Prostate gland (tissue), 2 donors: ENCODE data around the gene CSNK1A1.

Experiments
- POLR2A ChIP-seq: fragments of 450-650 bp; IDR thresholded peaks from one replicate; pipeline ENCODE4 v1.6.1; 2016; ENCODE audit warnings: antibody characterized with exemption, mild to moderate bottlenecking
- POLR2AphosphoS5 ChIP-seq: sonication (generic); formaldehyde crosslinking; IDR thresholded peaks from one replicate; pipeline ENCODE4 v1.6.1; 2017; ENCODE audit warnings: antibody characterized with exemption
- TF ChIP-seq, protein P1 (sequence below), 4 experiments: fragments of 200-600 bp in 2 of 4; fragments of 450-650 bp in 2 of 4; sonication (generic) in 2 of 4; IDR thresholded peaks; 1 replicate in 3 of 4; 2 replicates in 1 of 4; pipeline ENCODE4 v1.5.1; 2016 to 2019; ENCODE audit warnings: antibody characterized with exemption in 4 of 4, mild to moderate bottlenecking in 2 of 4, moderate library complexity in 2 of 4

DNA sequence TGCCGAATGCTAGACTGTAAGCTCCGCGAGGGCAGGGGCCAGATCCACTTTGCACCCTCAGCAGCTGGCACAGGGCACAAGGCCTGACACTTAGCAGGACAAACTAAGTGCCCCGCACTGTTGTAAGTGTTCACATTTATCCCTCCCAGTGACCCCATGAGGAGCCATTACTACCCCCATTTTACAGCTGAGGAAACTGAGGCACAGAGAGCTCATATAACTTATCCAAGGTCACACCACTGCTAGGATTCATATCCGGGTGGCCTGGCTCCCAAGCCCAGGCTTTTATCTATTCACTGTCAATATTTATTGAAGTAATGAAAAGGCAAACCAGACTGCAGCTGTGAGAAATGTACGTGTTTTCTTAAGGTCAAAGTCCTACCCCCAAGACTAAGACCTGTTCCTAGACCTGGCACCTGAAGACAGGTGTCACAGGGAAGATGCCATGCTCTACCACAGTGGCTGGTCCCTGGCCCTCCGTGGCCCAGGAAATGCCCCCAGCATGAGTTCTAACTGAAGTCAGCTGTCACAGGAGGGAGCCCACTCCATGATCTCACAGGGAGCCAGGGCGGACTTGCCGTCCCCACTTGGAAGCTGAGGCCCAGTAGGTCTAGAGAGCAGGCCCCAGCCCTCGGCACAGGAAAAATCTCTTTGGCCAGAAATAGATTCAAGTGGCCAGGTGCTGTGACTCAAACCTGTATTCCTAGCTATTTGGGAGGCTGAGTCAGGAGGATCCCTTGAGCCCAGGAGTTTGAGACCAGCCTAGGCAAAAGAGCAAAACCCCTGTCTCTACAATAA, 97.4 kb downstream of the CSNK1A1 start:
- TF ChIP-seq, protein P1, sequence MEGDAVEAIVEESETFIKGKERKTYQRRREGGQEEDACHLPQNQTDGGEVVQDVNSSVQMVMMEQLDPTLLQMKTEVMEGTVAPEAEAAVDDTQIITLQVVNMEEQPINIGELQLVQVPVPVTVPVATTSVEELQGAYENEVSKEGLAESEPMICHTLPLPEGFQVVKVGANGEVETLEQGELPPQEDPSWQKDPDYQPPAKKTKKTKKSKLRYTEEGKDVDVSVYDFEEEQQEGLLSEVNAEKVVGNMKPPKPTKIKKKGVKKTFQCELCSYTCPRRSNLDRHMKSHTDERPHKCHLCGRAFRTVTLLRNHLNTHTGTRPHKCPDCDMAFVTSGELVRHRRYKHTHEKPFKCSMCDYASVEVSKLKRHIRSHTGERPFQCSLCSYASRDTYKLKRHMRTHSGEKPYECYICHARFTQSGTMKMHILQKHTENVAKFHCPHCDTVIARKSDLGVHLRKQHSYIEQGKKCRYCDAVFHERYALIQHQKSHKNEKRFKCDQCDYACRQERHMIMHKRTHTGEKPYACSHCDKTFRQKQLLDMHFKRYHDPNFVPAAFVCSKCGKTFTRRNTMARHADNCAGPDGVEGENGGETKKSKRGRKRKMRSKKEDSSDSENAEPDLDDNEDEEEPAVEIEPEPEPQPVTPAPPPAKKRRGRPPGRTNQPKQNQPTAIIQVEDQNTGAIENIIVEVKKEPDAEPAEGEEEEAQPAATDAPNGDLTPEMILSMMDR (IDR thresholded peaks at IDR 0.05): no peak
- TF ChIP-seq POLR2A (no peak), POLR2AphosphoS5 (no peak)
